SU-DHL-6 (cell line): ENCODE data around the gene CCNL2.

Experiments used
- H2AFZ ChIP-seq: fragments of 200-600 bp; sonication (generic); 2 replicates; pipeline ENCODE4 v1.6.1; 2014; ENCODE audit warnings: low read depth, mild to moderate bottlenecking, moderate library complexity, mixed read lengths, antibody characterized with exemption, low read length; ENCODE audit not compliant: severe bottlenecking
- H3F3A ChIP-seq: fragments of 200-600 bp; shearing (Covaris generic); 2 replicates; pipeline ENCODE4 v1.6.0; 2016; ENCODE audit warnings: antibody characterized with exemption, mild to moderate bottlenecking; ENCODE audit not compliant: insufficient read depth
- H3K27ac ChIP-seq: fragments of 200-600 bp; sonication (generic); 2 replicates; pipeline ENCODE4 v1.5.1; 2016; ENCODE audit warnings: low read depth, mild to moderate bottlenecking, low read length, moderate library complexity, mixed read lengths
- H3K27me3 ChIP-seq: fragments of 200-600 bp; sonication (generic), shearing (Covaris generic); 2 replicates; pipeline ENCODE4 v1.6.0; 2014; ENCODE audit warnings: mild to moderate bottlenecking, low read length
- H3K36me3 ChIP-seq: fragments of 200-600 bp; sonication (generic); 2 replicates; pipeline ENCODE4 v1.6.1; 2014; ENCODE audit warnings: mild to moderate bottlenecking, low read length, mixed read lengths
- H3K4me2 ChIP-seq: fragments of 300-600, 200-600 bp; shearing (Covaris generic), sonication (generic); 2 replicates; pipeline ENCODE4 v1.6.0; 2014; ENCODE audit warnings: low read length, low read depth, mild to moderate bottlenecking; ENCODE audit not compliant: poor library complexity, severe bottlenecking
- H3K4me3 ChIP-seq: fragments of 200-600 bp; sonication (generic); 2 replicates; pipeline ENCODE4 v1.5.1; 2014; ENCODE audit warnings: antibody characterized with exemption, low read length, mild to moderate bottlenecking, mixed read lengths; ENCODE audit not compliant: insufficient read depth, poor library complexity, severe bottlenecking
- H3K79me2 ChIP-seq: fragments of 200-600 bp; sonication (generic); 2 replicates; pipeline ENCODE4 v1.6.1; 2014; ENCODE audit warnings: mild to moderate bottlenecking, low read length, moderate library complexity; ENCODE audit not compliant: insufficient read depth
- H3K9ac ChIP-seq: fragments of 200-600 bp; sonication (generic); 2 replicates; pipeline ENCODE4 v1.7.0; 2014; ENCODE audit warnings: mild to moderate bottlenecking, low read length
- H3K9me2 ChIP-seq: fragments of 200-600 bp; sonication (generic); replicated peaks from 2 replicates; pipeline ENCODE4 v1.6.1; 2014; ENCODE audit warnings: low read length; ENCODE audit not compliant: insufficient read depth
- H3K9me3 ChIP-seq: fragments of 200-600 bp; sonication (generic); 2 replicates; pipeline ENCODE4 v1.6.1; 2014; ENCODE audit warnings: low read length, mixed read lengths; ENCODE audit not compliant: insufficient read depth
- H4K20me1 ChIP-seq: fragments of 200-600 bp; sonication (generic); 2 replicates; pipeline ENCODE4 v1.6.1; 2014; ENCODE audit warnings: low read depth, mild to moderate bottlenecking, antibody characterized with exemption, low read length, moderate library complexity, mixed read lengths
- EZH2phosphoT487 ChIP-seq: fragments of 200-600 bp; sonication (generic), shearing (Covaris generic); conservative IDR thresholded peaks from 2 replicates; pipeline ENCODE4 v1.6.1; 2018; ENCODE audit warnings: mild to moderate bottlenecking, antibody characterized with exemption, low read length, moderate library complexity, mixed read lengths
- TF ChIP-seq, protein P1 (sequence below): fragments of 200-600 bp; sonication (generic); IDR thresholded peaks from one replicate; pipeline ENCODE4 v1.5.1; 2017; ENCODE audit warnings: antibody characterized with exemption, mild to moderate bottlenecking, low read length, moderate library complexity; ENCODE audit not compliant: insufficient read depth, poor library complexity, severe bottlenecking

CCNL2 gene

GRCh38 chr1:1353389-1354151 is 45.6 kb downstream of the CCNL2 start:
- no peaks in the 10 kb centered on the region for H3K27me3 ChIP-seq
- H2AFZ ChIP-seq, result no peak overlapping the region
- TF ChIP-seq, protein P1, sequence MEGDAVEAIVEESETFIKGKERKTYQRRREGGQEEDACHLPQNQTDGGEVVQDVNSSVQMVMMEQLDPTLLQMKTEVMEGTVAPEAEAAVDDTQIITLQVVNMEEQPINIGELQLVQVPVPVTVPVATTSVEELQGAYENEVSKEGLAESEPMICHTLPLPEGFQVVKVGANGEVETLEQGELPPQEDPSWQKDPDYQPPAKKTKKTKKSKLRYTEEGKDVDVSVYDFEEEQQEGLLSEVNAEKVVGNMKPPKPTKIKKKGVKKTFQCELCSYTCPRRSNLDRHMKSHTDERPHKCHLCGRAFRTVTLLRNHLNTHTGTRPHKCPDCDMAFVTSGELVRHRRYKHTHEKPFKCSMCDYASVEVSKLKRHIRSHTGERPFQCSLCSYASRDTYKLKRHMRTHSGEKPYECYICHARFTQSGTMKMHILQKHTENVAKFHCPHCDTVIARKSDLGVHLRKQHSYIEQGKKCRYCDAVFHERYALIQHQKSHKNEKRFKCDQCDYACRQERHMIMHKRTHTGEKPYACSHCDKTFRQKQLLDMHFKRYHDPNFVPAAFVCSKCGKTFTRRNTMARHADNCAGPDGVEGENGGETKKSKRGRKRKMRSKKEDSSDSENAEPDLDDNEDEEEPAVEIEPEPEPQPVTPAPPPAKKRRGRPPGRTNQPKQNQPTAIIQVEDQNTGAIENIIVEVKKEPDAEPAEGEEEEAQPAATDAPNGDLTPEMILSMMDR, result no peak
- no peak for TF ChIP-seq EZH2phosphoT487
- H4K20me1 ChIP-seq, result no peaks in the 10 kb centered on the region
- H3K79me2 ChIP-seq, result no peaks in the 10 kb centered on the region
- no peak overlapping the region for H3K9ac ChIP-seq
- H3F3A ChIP-seq, result peaks cover 6% of the 10 kb centered on the region; the same call in 1 of the 2 replicates
- no peaks in the 10 kb centered on the region for H3K9me2 ChIP-seq
- no peak overlapping the region for H3K27ac ChIP-seq
- no peaks in the 10 kb centered on the region for H3K9me3 ChIP-seq
- no peak overlapping the region for H3K4me2 ChIP-seq
- no peak overlapping the region for H3K4me3 ChIP-seq
- H3K36me3 ChIP-seq, result no peaks in the 10 kb centered on the region

DNA sequence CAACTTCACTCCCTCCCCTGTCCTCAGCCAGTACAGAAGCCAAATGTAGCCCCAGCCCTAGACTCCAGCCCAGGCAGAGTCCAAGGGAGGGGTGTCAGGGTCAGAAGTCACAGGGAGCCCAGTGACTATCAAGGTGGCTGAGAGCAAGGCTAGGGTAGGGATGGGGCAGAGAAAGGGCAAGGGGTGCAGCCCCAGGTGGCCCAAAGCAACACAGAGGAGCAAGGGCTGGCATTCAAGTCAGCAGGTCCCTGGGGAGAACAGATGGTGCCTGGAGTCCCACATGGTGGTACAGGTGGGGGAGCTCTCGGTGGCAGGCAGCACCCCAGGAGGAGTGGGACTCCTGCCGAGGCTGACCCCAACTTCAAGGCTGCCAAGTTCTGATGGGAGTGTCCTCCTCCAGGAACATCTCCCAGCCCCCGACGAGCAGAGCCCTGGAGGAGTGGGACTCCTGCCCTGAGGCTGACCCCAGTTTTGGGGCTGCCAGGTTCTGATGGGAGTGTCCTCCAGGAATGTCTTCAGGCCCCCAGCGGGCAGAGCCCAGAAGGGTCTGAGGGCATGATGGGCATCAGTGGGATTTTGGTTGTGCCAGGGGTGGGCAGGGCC is 46.2 kb downstream of the CCNL2 start:
- no peaks in the 10 kb centered on the region for H3K9me3 ChIP-seq
- no peak overlapping the region for H2AFZ ChIP-seq
- no peak overlapping the region for H3K4me3 ChIP-seq
- H3K79me2 ChIP-seq, result no peaks in the 10 kb centered on the region
- no peak overlapping the region for H3K9ac ChIP-seq
- no peaks in the 10 kb centered on the region for H3K36me3 ChIP-seq
- TF ChIP-seq EZH2phosphoT487, result no peak
- TF ChIP-seq, protein P1, result no peak
- H3K9me2 ChIP-seq, result no peaks in the 10 kb centered on the region
- H4K20me1 ChIP-seq, result no peaks in the 10 kb centered on the region
- no peak overlapping the region for H3K4me2 ChIP-seq
- no peaks in the 10 kb centered on the region for H3K27me3 ChIP-seq
- no peak overlapping the region for H3K27ac ChIP-seq
- H3F3A ChIP-seq, result peaks cover 6% of the 10 kb centered on the region; the same call in 1 of the 2 replicates

GRCh38 chr1:1351511-1352427 is 47.4 kb downstream of the CCNL2 start:
- Histone ChIP-seq H3K27ac (no peak overlapping the region), H4K20me1 (no peaks in the 10 kb centered on the region), H3K9me2 (no peaks in the 10 kb centered on the region), H3F3A (peaks cover 6% of the 10 kb centered on the region; the same call in 1 of the 2 replicates), H2AFZ (no peak overlapping the region), H3K4me3 (no peak overlapping the region), H3K79me2 (0 out of 2 replicates have a peak, but pooled peaks cover 1% of the 10 kb centered on the region), H3K27me3 (no peaks in the 10 kb centered on the region), H3K9ac (no peak overlapping the region), H3K9me3 (no peaks in the 10 kb centered on the region), H3K4me2 (no peak overlapping the region), H3K36me3 (no peaks in the 10 kb centered on the region)
- TF ChIP-seq, protein P1, result no peak
- TF ChIP-seq EZH2phosphoT487, result no peak
